PC-3 (cell line): ENCODE results near the gene MSH3. TPM values are rescaled to one million over a fixed set of nuclear protein-coding genes. Genes with fewer than 3 reads are reported as not detected.

Experiments
- ATAC-seq: fragments of 200-7000 bp; cut with Tn5 transposase; 2 replicates; pipeline ENCODE4 v1.9.1; 2020; ENCODE audit warnings: mild to moderate bottlenecking, moderate library complexity
- BruUV-seq: library from RNA; stranded (reverse); fragments of 400-500 nt; replicated peaks from 2 replicates; lab custom pipeline; 2021; lab: Mats Ljungman, UMichigan
- CTCF ChIA-PET: fragments of 300-600 bp; sonication (Branson Sonifier 250); formaldehyde crosslinking; loops from one replicate; lab custom pipeline; 2022; ENCODE audit warnings: antibody characterized with exemption; lab: Charles Lee
- POLR2A ChIA-PET: fragments of 300-600 bp; sonication (Branson Sonifier 250); formaldehyde crosslinking; loops from one replicate; lab custom pipeline; 2022; ENCODE audit warnings: antibody characterized with exemption; ENCODE audit not compliant: unreplicated experiment; lab: Charles Lee
- DNase-seq: peaks from one replicate; pipeline ENCODE4 v3.0.0-alpha.2; 2015
- H2AFZ ChIP-seq: fragments of 300-600 bp; sonication (generic); 2 replicates; pipeline ENCODE4 v1.6.0; 2016; ENCODE audit warnings: antibody characterized with exemption, low read length
- H3F3A ChIP-seq: fragments of 300-600 bp; sonication (generic); one replicate; pipeline ENCODE4 v1.6.0; 2017; ENCODE audit warnings: antibody characterized with exemption, low read length, control low read depth, mild to moderate bottlenecking; ENCODE audit not compliant: unreplicated experiment
- H3K27ac ChIP-seq: fragments of 300-600 bp; sonication (generic); 2 replicates; pipeline ENCODE4 v1.5.1; 2016; ENCODE audit warnings: mild to moderate bottlenecking, low read length
- H3K27me3 ChIP-seq: fragments of 300-600 bp; sonication (generic); 2 replicates; pipeline ENCODE4 v1.6.1; 2016; ENCODE audit warnings: low read length, mixed read lengths
- H3K36me3 ChIP-seq: fragments of 300-600 bp; sonication (generic); 2 replicates; pipeline ENCODE4 v1.6.1; 2016; ENCODE audit warnings: low read depth, mixed run types, low read length, mixed read lengths
- H3K4me1 ChIP-seq: fragments of 300-600 bp; sonication (generic); 2 replicates; pipeline ENCODE4 v1.5.1; 2016; ENCODE audit warnings: low read length; ENCODE audit not compliant: insufficient read depth
- H3K4me2 ChIP-seq: fragments of 300-600 bp; sonication (generic); 2 replicates; pipeline ENCODE4 v1.6.0; 2016; ENCODE audit warnings: low read length
- H3K4me3 ChIP-seq: fragments of 300-600 bp; sonication (generic); 2 replicates; pipeline ENCODE4 v1.5.1; 2016; ENCODE audit warnings: mild to moderate bottlenecking, low read length, mixed read lengths
- H3K79me2 ChIP-seq: fragments of 300-600 bp; sonication (generic); 2 replicates; pipeline ENCODE4 v1.6.1; 2017; ENCODE audit warnings: low read length, mixed read lengths
- H3K9ac ChIP-seq: fragments of 300-600 bp; sonication (generic); 2 replicates; pipeline ENCODE4 v1.6.0; 2016; ENCODE audit warnings: mild to moderate bottlenecking, low read length
- H3K9me2 ChIP-seq: fragments of 300-600 bp; sonication (generic); replicated peaks from 2 replicates; pipeline ENCODE4 v1.6.1; 2016; ENCODE audit warnings: mixed run types, low read length, mixed read lengths
- H3K9me3 ChIP-seq: fragments of 300-600 bp; sonication (generic); 2 replicates; pipeline ENCODE4 v1.6.1; 2016; ENCODE audit warnings: low read length, mixed read lengths
- H4K20me1 ChIP-seq: fragments of 300-600 bp; sonication (generic); 2 replicates; pipeline ENCODE4 v1.6.1; 2016; ENCODE audit warnings: low read length, mixed read lengths
- EZH2 ChIP-seq: fragments of 300-600 bp; sonication (generic); IDR thresholded peaks from one replicate; pipeline ENCODE4 v1.6.1; 2017; ENCODE audit warnings: antibody characterized with exemption, mild to moderate bottlenecking, low read length; ENCODE audit not compliant: unreplicated experiment
- EZH2phosphoT487 ChIP-seq: fragments of 300-600 bp; sonication (generic); IDR thresholded peaks from 2 replicates; pipeline ENCODE4 v1.6.1; 2018; ENCODE audit warnings: mild to moderate bottlenecking, antibody characterized with exemption, low read length, borderline replicate concordance
- intact Hi-C: fragments of 100-400 bp; cut with micrococcal nuclease; formaldehyde crosslinking; loops from 2 replicates; pipeline ENCODE4 v1.9.0; 2023
- total RNA-seq: library from RNA; depleted of rRNA; stranded (reverse); fragments of >200 nt; gene quantifications from 2 replicates; pipeline ENCODE4 v1.2.3, GENCODE V29; 2014
- TF ChIP-seq, protein P1 (sequence below): fragments of 300-600 bp; sonication (generic); conservative IDR thresholded peaks from 2 replicates; pipeline ENCODE4 v1.5.1; 2017; ENCODE audit warnings: antibody characterized with exemption, low read depth, mild to moderate bottlenecking, low read length

Gene MSH3
- total RNA-seq, 1 experiment from 2014 or later: 9.0 TPM

DNA sequence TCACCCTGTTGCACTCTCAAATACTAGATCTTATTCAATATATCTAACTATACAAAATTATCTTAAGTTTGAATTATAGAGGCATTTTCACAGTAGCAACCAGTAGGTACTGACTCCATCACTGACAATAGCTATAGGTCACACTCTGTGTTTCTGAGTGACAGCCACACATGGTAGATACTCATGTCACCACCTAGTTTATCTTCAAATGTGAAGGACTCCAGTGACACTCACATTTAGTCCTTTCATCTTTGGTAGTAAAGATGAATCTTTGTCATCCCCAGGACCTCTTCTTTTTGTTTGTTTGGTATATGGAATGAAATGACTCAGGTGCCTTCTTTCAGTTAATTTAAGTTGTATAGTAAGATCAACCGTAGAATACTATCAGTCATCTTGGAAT lies 102.8 kb downstream of the MSH3 start:
- ATAC-seq (no peak), DNase-seq (no peak)
- Histone ChIP-seq H2AFZ (no peak overlapping the region), H4K20me1 (no peaks in the 10 kb centered on the region), H3K4me1 (no peaks in the 10 kb centered on the region), H3F3A (no peaks in the 10 kb centered on the region), H3K27ac (no peak overlapping the region), H3K36me3 (no peaks in the 10 kb centered on the region), H3K9me3 (no peaks in the 10 kb centered on the region), H3K9ac (no peak overlapping the region), H3K4me2 (no peak overlapping the region), H3K9me2 (no peaks in the 10 kb centered on the region), H3K79me2 (no peaks in the 10 kb centered on the region), H3K27me3 (no peaks in the 10 kb centered on the region), H3K4me3 (no peak overlapping the region)
- POLR2A ChIA-PET: no interaction called here
- BruUV-seq: no TSS peak
- intact Hi-C loops: no loop called here
- TF ChIP-seq, protein P1, sequence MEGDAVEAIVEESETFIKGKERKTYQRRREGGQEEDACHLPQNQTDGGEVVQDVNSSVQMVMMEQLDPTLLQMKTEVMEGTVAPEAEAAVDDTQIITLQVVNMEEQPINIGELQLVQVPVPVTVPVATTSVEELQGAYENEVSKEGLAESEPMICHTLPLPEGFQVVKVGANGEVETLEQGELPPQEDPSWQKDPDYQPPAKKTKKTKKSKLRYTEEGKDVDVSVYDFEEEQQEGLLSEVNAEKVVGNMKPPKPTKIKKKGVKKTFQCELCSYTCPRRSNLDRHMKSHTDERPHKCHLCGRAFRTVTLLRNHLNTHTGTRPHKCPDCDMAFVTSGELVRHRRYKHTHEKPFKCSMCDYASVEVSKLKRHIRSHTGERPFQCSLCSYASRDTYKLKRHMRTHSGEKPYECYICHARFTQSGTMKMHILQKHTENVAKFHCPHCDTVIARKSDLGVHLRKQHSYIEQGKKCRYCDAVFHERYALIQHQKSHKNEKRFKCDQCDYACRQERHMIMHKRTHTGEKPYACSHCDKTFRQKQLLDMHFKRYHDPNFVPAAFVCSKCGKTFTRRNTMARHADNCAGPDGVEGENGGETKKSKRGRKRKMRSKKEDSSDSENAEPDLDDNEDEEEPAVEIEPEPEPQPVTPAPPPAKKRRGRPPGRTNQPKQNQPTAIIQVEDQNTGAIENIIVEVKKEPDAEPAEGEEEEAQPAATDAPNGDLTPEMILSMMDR: no peak
- no peak for TF ChIP-seq EZH2phosphoT487
- no peak for TF ChIP-seq EZH2
- CTCF ChIA-PET: no interaction called here

DNA sequence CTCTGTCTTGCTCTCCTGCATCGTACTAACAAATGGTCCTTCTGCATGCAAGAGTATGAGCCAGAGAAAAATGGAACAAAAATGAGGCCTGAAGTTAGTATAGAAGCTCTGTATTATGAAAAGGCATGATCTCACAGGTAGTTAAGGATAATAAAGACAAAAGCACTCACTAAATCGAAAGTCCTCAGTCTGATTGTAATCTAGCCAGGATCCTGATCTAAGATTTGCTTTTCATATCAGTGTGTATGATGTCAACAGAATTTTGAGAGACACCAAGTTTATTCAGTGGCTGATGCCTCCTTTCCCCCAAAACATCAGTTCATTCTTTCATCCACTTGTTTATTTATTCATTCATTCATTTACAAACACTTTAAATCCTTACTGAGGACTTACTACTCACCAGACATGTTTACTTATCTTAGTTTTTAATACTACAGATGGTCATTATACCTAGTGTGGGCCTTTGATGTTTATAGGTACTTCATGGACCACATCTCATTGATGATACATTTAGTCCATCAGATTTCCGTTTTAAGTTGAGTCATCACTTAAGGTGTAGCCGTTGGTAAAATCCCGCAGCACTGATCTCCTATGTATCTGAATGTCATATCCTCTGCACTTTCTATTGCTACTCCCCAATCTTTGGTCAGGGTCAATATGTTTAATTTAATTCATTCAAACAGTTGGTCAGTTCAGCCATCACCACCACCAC lies 105.6 kb downstream of the MSH3 start:
- H3K9ac ChIP-seq: no peak overlapping the region
- POLR2A ChIA-PET: no interaction called here
- no peaks in the 10 kb centered on the region for H3K9me2 ChIP-seq
- H3K4me1 ChIP-seq: no peaks in the 10 kb centered on the region
- H3K79me2 ChIP-seq: no peaks in the 10 kb centered on the region
- no peaks in the 10 kb centered on the region for H3K9me3 ChIP-seq
- no peaks in the 10 kb centered on the region for H4K20me1 ChIP-seq
- BruUV-seq: no TSS peak
- no peak for TF ChIP-seq EZH2phosphoT487
- TF ChIP-seq EZH2: no peak
- TF ChIP-seq, protein P1: no peak
- intact Hi-C loops: no loop called here
- CTCF ChIA-PET: no interaction called here
- no peaks in the 10 kb centered on the region for H3K27me3 ChIP-seq
- no peaks in the 10 kb centered on the region for H3F3A ChIP-seq
- H3K4me2 ChIP-seq: no peak overlapping the region
- H3K4me3 ChIP-seq: no peak overlapping the region
- H2AFZ ChIP-seq: no peak overlapping the region
- H3K36me3 ChIP-seq: no peaks in the 10 kb centered on the region; the same call in 1 of the 2 replicates
- no peak for ATAC-seq
- no peak overlapping the region for H3K27ac ChIP-seq
- no peak for DNase-seq

DNA sequence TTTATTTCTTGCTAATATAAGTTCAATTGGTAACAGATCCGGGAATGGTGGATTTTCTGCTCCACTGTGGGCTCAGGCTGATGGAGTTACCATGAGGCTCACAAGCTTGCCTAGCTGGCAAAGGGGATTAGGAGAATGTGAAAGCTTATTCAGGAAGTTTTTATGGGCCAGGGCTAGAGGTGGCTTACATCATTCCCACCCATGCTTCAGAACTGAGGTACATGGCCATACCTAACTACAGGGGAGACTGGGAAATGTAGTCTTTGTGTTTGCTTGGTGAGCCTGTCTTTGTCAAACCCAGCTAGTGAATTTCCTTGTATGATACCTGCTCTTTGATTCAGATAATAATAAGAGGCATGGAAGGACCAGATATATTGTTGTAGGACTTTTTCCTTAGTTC lies 106.2 kb downstream of the MSH3 start:
- Histone ChIP-seq H2AFZ (no peak overlapping the region), H3K4me1 (no peaks in the 10 kb centered on the region), H3K36me3 (no peaks in the 10 kb centered on the region; the same call in 1 of the 2 replicates), H3K9me2 (no peaks in the 10 kb centered on the region), H3K79me2 (no peaks in the 10 kb centered on the region), H4K20me1 (no peaks in the 10 kb centered on the region), H3K27ac (no peak overlapping the region), H3K4me2 (no peak overlapping the region), H3K27me3 (no peaks in the 10 kb centered on the region), H3K9ac (no peak overlapping the region), H3K4me3 (no peak overlapping the region), H3F3A (no peaks in the 10 kb centered on the region), H3K9me3 (no peaks in the 10 kb centered on the region)
- POLR2A ChIA-PET: no interaction called here
- DNase-seq (no peak), ATAC-seq (no peak)
- CTCF ChIA-PET: no interaction called here
- TF ChIP-seq, protein P1: no peak
- TF ChIP-seq EZH2phosphoT487 (no peak), EZH2 (no peak)
- no TSS peak for BruUV-seq
- intact Hi-C loops: no loop called here
